ENCODE results near the gene ITGAE. TPM values are rescaled to one million over a fixed set of nuclear protein-coding genes. Genes with fewer than 3 reads are reported as not detected.

Gene ITGAE
- total RNA-seq, 1 donor: 23.1 TPM

Other genes with a start within 250 kb of the ITGAE start
- gene TRPV3, start 243.4 kb downstream of the ITGAE start, total RNA-seq: 0.21 TPM
- gene TRPV1, start 191.8 kb downstream of the ITGAE start, total RNA-seq: 1.2 TPM
- gene SHPK, start 164.9 kb downstream of the ITGAE start, total RNA-seq: 4.7 TPM
- 4.5 TPM for gene CTNS, start 164.4 kb downstream of the ITGAE start, total RNA-seq
- 25.4 TPM for gene TAX1BP3, start 132.6 kb downstream of the ITGAE start, total RNA-seq
- 15.5 TPM for gene EMC6, start 132.4 kb downstream of the ITGAE start, total RNA-seq
- gene P2RX5, start 105.0 kb downstream of the ITGAE start, total RNA-seq: 15.6 TPM
- gene HASPIN, start 77.3 kb downstream of the ITGAE start, total RNA-seq: 0.52 TPM
- gene NCBP3, start 45.1 kb upstream of the ITGAE start, total RNA-seq: 24.1 TPM
- gene CAMKK1, start 91.9 kb upstream of the ITGAE start, total RNA-seq: 5.4 TPM
- gene P2RX1, start 115.3 kb upstream of the ITGAE start, total RNA-seq: 31.6 TPM
- 76.6 TPM for gene ATP2A3, start 163.2 kb upstream of the ITGAE start, total RNA-seq